Right atrium auricular region (tissue), 2 donors: ENCODE results near the gene YTHDC2. TPM values are rescaled to one million over a fixed set of nuclear protein-coding genes. Genes with fewer than 3 reads are reported as not detected.
"Not testable (repeated sequence)": the region's sequence is repeated elsewhere in the genome, so short reads cannot be mapped to it uniquely, and the experiment has no call there.

Experiments used
- DNase-seq: peaks from one replicate; pipeline ENCODE4 v3.0.0-alpha.2; 2019; ENCODE audit warnings: low spot score
- H3K27ac ChIP-seq, 2 donors: fragments of 200-600 bp; sonication (generic); 1 replicate in 1 of 2; 2 replicates in 1 of 2; pipeline ENCODE4 v1.5.1; 2016 to 2019
- H3K27me3 ChIP-seq, 2 donors: fragments of 200-600 bp; sonication (generic); one replicate each; pipeline versions ENCODE4 v1.5.1 to v1.6.0; 2017 to 2019
- H3K36me3 ChIP-seq: fragments of 200-600 bp; sonication (generic); one replicate; pipeline ENCODE4 v1.5.1; 2016
- H3K4me1 ChIP-seq, 2 donors: fragments of 200-600 bp; sonication (generic); one replicate each; pipeline versions ENCODE4 v1.5.1 to v1.6.0; 2017 to 2019
- H3K4me3 ChIP-seq, 2 donors: fragments of 200-600 bp; sonication (generic); 1 replicate in 1 of 2; 2 replicates in 1 of 2; pipeline ENCODE4 v1.5.1; 2017 to 2019; ENCODE audit warnings: mild to moderate bottlenecking in 1 of 2, moderate library complexity in 1 of 2
- H3K9me3 ChIP-seq, 2 donors: fragments of 200-600 bp; sonication (generic); one replicate each; pipeline ENCODE4 v1.5.1; 2019
- CTCF ChIP-seq, 2 donors: fragments of 200-600 bp; sonication (generic); IDR thresholded peaks; one replicate each; pipeline ENCODE4 v1.5.1; 2019; ENCODE audit warnings: antibody characterized with exemption in 2 of 2
- total RNA-seq, 2 donors: library from RNA; depleted of rRNA; stranded (reverse); fragments of >200 nt; gene quantifications; one replicate each; pipeline ENCODE4 v1.1.0, GENCODE V29; 2016

YTHDC2 gene
- total RNA-seq, 2 donors from 2014 or later = 7.8 to 12.1 TPM

GRCh38 chr5:113581388-113581787 lies 67.9 kb downstream of the YTHDC2 start:
- Histone ChIP-seq H3K4me3 (no peak overlapping the region), H3K27ac (no peak overlapping the region), H3K4me1 (no peaks in the 10 kb centered on the region), H3K36me3 (peaks cover 17% of the 10 kb centered on the region), H3K9me3 (no peaks in the 10 kb centered on the region), H3K27me3 (no peaks in the 10 kb centered on the region)
- TF ChIP-seq CTCF (IDR thresholded peaks at IDR 0.05) = no peak
- DNase-seq = no peak

DNA sequence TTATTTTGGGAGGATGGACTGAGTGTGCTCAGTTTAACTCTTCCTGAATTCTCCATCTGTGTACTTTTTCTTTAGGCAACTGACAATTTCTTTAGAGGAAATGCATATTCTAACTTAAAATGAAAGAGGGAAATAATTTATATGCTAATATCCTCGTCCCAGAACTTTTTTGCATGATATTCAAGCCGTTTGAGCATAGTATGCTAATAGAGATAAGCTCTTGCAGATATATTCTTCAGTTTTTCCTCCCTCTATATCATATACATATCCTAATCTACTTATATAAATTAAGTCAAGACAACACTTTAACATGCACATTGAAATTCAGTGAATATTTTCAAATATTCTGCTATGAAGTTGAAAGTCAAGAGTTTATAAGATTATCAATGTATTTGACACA lies 84.7 kb downstream of the YTHDC2 start:
- Histone ChIP-seq H3K36me3 (peaks cover 5% of the 10 kb centered on the region), H3K27me3 (no peaks in the 10 kb centered on the region), H3K4me1 (no peaks in the 10 kb centered on the region), H3K27ac (no peak overlapping the region), H3K4me3 (no peak overlapping the region), H3K9me3 (no peaks in the 10 kb centered on the region)
- DNase-seq = no peak
- no peak for TF ChIP-seq CTCF (IDR thresholded peaks at IDR 0.05)

DNA sequence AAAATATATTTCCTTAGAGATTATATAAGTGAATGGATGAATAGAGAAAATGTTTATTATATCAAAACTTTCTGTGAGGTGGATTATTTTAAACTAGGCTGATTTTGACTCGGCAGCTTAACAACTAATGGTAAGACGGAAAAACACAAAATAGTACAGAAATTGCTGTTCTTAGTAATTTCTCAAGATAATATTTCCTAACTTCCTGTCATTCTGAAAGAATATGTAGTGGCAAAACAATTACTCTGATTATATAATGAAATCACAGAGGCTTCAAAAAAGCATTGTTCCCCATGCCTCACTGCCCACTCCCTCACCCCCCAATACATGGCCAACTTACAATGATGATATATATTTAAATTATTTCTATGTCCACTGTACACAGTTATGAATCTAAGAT lies 85.4 kb downstream of the YTHDC2 start:
- Histone ChIP-seq H3K36me3 (no peaks in the 10 kb centered on the region), H3K4me3 (no peak overlapping the region), H3K27ac (no peak overlapping the region), H3K9me3 (no peaks in the 10 kb centered on the region), H3K27me3 (no peaks in the 10 kb centered on the region), H3K4me1 (no peaks in the 10 kb centered on the region)
- TF ChIP-seq CTCF (IDR thresholded peaks at IDR 0.05) = no peak
- no peak for DNase-seq

GRCh38 chr5:113600255-113600905 lies 86.9 kb downstream of the YTHDC2 start:
- DNase-seq = no peak
- H3K36me3 ChIP-seq = no peaks in the 10 kb centered on the region
- no peaks in the 10 kb centered on the region for H3K27me3 ChIP-seq
- no peaks in the 10 kb centered on the region for H3K9me3 ChIP-seq
- TF ChIP-seq CTCF (IDR thresholded peaks at IDR 0.05) = no peak
- no peak overlapping the region for H3K4me3 ChIP-seq
- no peaks in the 10 kb centered on the region for H3K4me1 ChIP-seq
- H3K27ac ChIP-seq = no peak overlapping the region

DNA sequence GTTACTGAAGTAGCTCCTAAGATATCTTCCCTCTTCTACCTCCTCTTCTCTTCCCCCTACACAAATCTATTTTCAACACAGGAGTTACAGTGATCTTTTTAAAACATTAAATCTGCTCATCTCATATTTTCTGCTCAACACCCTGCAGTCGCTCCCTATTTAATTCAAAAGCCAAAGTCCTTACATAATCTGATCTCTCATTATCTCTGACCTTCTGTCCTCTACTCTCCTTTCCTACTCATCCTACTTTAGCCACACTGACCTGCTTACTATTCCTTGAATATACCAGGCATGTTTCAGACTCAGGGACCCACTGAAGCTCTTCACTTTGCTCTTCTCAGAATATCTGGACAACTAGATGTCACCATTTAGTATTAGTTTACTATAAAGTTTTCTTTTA lies 87.9 kb downstream of the YTHDC2 start:
- TF ChIP-seq CTCF (IDR thresholded peaks at IDR 0.05) = no peak
- DNase-seq = no peak
- H3K36me3 ChIP-seq = no peaks in the 10 kb centered on the region

DNA sequence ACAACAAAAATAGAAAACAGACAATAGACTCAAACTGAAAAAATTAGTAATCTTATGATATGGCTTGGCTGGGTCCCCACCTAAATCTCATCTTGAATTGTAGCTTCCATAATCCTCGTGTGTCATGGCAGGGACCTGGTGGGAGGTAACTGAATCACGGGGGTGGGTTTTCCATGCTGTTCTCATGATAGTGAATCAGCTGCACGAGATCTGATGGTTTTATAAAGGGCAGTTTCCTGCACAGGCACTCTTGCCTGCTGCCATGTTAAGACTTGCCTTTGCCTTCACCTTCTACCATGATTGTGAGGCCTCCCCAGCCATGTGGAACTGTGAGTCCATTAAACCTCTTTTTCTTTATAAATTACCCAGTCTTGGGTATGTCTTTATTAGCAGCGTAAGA lies 89.8 kb downstream of the YTHDC2 start:
- H3K9me3 ChIP-seq, H3K27ac ChIP-seq, H3K27me3 ChIP-seq, DNase-seq, H3K4me3 ChIP-seq, H3K36me3 ChIP-seq: not testable (repeated sequence)
- peaks cover 0 to 11% of the 10 kb centered on the region in 2 donors for H3K4me1 ChIP-seq

More for the DNA sequence above, 87.9 kb downstream of the YTHDC2 start:
- no peaks in the 10 kb centered on the region for H3K27me3 ChIP-seq
- H3K4me1 ChIP-seq = peaks cover 0 to 3% of the 10 kb centered on the region in 2 donors
- H3K4me3 ChIP-seq = no peak overlapping the region
- no peaks in the 10 kb centered on the region for H3K9me3 ChIP-seq
- no peak overlapping the region for H3K27ac ChIP-seq
